Heart left ventricle (tissue), 13 donors: ENCODE results near the gene ABL2.

Source experiments
- CTCF ChIP-seq, 12 donors: fragments of 200-600 bp; sonication (generic) in 4 of 12; IDR thresholded peaks; one replicate each; pipeline versions ENCODE4 v1.5.0 to v1.8.0; 2018 to 2022; ENCODE audit warnings: antibody characterized with exemption in 12 of 12, mild to moderate bottlenecking in 5 of 12
- POLR2A ChIP-seq, 2 donors: fragments of 450-650 bp; IDR thresholded peaks; one replicate each; pipeline ENCODE4 v1.6.1; 2017; ENCODE audit warnings: antibody characterized with exemption in 2 of 2, mild to moderate bottlenecking in 2 of 2, moderate library complexity in 2 of 2
- donor health status: ischemic (EF 13 %, LVEDD 7.1; RV severe dilation, severe dysfunction).
- donor health status: DM: no; HTN: yes; CAD: no.
- donor health status: DM: no; HTN: no; CAD: no.
- donor health status: ischemic (EF 25% LVEDD 6.9; RV normal size, moderate dysfunction).
- donor health status: ischemic (EF 25% LVEDD 5.7; RV mildly dilated, moderate dysfunction).
- donor health status: ischemic (EF 35%, LVEDD 5.7; RV mildly dilated, moderate dysfunction).
- donor health status: nonischemic (EF 11% LVEDD 7.7; RV severe dilation, severe dysfunction).
- donor health status: DM: yes; HTN: yes; CAD: no.
- donor health status: PGD.
- donor health status: ischemic (EF 29% LVEDD 5.4; RV normal size, mild dysfunction).
- donor health status: nonischemic (EF 23%, LVEDD 6.1; RV moderate dilation, normal function).

- TF ChIP-seq CTCF (IDR thresholded peaks at IDR 0.05): no peak
- no peak for TF ChIP-seq POLR2A (IDR thresholded peaks at IDR 0.05)
These were observed 33.6 kb upstream of the ABL2 start for GRCh38 chr1:179263121-179263520.
